ENCODE measurements around the gene EPS8. TPM values are rescaled to one million over a fixed set of nuclear protein-coding genes. Genes with fewer than 3 reads are reported as not detected.
"Not testable (repeated sequence)": the region's sequence is repeated elsewhere in the genome, so short reads cannot be mapped to it uniquely, and the experiment has no call there.

Gene EPS8
- total RNA-seq, 1 donor from 2014 or later = 2.4 TPM

DNA sequence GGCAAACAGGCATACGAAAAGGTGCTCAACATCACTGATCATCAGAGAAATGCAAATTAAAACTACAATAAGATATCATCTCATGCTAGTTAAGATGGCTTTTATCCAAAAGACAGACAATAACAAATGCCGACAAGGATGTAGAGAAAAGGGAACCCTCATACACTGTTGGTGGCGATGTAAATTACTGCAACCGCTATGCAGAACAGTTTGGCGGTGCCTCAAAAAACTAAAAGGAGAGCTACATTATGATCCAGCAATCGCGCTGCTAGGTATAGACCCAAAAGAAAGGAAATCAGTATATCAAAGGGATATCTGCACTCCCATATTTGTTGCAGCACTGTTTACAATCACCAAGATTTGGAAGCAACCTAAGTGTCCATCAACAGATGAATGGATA is 27.0 kb downstream of the EPS8 start:
- H3K4me3 Mint-ChIP-seq; H3K9me3 Mint-ChIP-seq; H3K4me1 Mint-ChIP-seq; intact Hi-C loops (cut with micrococcal nuclease); DNase-seq; H3K36me3 Mint-ChIP-seq (ENCODE audit: low read depth); H3K27ac Mint-ChIP-seq: not testable (repeated sequence)
- peaks cover 15% of the 10 kb centered on the region for H3K27me3 Mint-ChIP-seq

DNA sequence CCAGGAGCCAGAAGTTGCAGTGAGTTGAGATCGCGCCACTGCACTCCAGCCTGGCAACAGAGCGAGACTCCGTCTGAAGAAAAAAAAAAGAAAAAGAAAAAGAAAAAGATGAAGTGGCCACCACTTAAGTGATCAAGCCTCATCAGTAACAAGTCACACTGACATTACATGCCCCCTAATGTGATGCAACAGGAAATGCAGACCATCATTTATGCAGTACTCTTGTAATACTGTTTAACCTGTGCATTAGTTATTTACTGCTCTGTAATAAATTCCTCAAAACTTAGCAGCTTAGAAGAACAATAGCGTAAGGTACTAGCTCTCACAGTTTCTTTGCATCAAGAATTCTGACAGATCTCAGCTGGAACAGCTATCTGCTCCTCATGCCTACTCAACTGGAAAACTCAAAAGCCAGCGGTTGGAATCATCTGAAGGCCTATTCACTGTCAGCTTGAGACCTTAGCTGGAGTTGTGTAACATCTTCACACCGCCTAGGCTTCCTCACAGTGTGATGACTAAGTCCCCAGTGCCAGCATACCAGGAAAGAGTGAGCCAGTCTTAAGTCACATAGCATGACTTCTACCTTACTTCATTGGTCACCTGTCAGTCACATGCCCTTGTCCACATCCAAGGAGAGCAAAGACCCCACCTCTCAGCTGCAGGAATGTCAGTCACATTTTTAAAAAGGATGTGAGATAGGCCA is 31.5 kb downstream of the EPS8 start:
- Mint-ChIP-seq H3K27ac (no peak overlapping the region), H3K4me1 (peaks cover 3% of the 10 kb centered on the region), H3K27me3 (peaks cover 23% of the 10 kb centered on the region), H3K36me3 (ENCODE audit: low read depth) (no peaks in the 10 kb centered on the region), H3K9me3 (peaks cover 3% of the 10 kb centered on the region), H3K4me3 (no peak overlapping the region)
- DNase-seq = no peak
- intact Hi-C loops (cut with micrococcal nuclease) = no loop called here

DNA sequence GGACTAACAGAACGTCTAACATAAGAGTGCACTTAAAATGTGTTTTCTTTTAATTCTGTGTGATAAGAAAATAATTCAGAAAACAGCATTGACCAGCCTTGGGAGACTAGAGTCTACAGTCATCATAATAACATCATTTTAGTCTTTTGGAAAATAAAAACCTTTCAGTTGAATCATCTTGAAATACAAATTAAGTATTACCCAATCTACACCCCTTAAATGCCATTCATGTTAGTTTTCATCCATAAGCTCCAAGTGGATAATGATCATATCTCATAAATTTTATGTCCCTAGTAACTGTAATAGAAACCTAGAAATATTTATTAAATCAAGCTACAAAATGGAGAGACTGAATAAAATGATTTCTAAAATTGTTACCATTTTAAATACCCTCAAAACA is 32.4 kb downstream of the EPS8 start:
- intact Hi-C loops (cut with micrococcal nuclease) = no loop called here
- Mint-ChIP-seq H3K4me1 (peaks cover 3% of the 10 kb centered on the region), H3K27ac (no peak overlapping the region), H3K9me3 (peaks cover 3% of the 10 kb centered on the region), H3K4me3 (no peak overlapping the region), H3K27me3 (peaks cover 21% of the 10 kb centered on the region), H3K36me3 (ENCODE audit: low read depth) (no peaks in the 10 kb centered on the region)
- DNase-seq = no peak

DNA sequence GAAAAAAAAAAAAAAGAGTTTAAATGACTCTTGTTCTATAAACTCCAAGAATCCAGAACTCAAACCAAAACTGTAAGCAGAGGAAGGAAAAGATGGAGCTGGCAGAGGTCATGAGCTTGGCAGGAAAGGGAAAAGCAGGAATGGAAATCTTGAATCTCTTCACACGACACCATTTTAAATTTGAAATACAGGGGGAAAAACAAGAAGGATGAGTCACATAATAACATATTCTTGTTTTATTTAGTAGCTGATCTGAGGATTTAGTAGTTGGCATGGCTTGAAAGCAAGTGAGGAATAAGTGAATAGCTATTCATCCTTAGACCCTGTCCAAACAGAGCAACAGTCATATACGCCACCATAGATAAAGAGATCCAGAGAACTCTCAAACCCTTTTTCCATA is 35.0 kb downstream of the EPS8 start:
- peaks cover 12% of the 10 kb centered on the region for H3K27me3 Mint-ChIP-seq

DNA sequence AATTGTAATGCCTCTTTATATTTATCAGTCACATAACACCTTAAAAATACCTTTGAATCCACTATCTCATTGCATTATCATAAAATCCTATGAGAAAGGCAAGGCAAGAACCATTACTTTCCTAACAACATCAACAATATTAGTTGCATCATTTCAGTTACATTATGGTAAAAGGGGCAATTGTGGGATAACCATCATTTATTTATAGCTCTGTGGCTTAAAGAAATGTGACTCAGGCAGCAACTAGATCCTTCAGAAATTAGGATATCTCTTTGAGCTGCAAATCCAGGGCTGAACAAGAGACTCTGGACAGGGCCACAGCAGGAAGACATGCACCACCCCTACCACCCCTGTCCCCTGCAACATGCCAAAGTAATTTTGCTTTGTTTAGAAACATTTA is 36.4 kb downstream of the EPS8 start:
- DNase-seq = no peak
- no peaks in the 10 kb centered on the region for H3K36me3 Mint-ChIP-seq (ENCODE audit: low read depth)
- intact Hi-C loops (cut with micrococcal nuclease) = no loop called here
- no peaks in the 10 kb centered on the region for H3K4me1 Mint-ChIP-seq
- H3K4me3 Mint-ChIP-seq = no peak overlapping the region
- no peaks in the 10 kb centered on the region for H3K9me3 Mint-ChIP-seq
- H3K27me3 Mint-ChIP-seq = peaks cover 16% of the 10 kb centered on the region
- no peak overlapping the region for H3K27ac Mint-ChIP-seq

More for the DNA sequence above, 35.0 kb downstream of the EPS8 start:
- H3K4me3 Mint-ChIP-seq = no peak overlapping the region
- no peaks in the 10 kb centered on the region for H3K36me3 Mint-ChIP-seq (ENCODE audit: low read depth)
- intact Hi-C loops (cut with micrococcal nuclease) = no loop called here
- no peak for DNase-seq
- H3K9me3 Mint-ChIP-seq = no peaks in the 10 kb centered on the region
- no peak overlapping the region for H3K27ac Mint-ChIP-seq
- H3K4me1 Mint-ChIP-seq = no peaks in the 10 kb centered on the region

DNA sequence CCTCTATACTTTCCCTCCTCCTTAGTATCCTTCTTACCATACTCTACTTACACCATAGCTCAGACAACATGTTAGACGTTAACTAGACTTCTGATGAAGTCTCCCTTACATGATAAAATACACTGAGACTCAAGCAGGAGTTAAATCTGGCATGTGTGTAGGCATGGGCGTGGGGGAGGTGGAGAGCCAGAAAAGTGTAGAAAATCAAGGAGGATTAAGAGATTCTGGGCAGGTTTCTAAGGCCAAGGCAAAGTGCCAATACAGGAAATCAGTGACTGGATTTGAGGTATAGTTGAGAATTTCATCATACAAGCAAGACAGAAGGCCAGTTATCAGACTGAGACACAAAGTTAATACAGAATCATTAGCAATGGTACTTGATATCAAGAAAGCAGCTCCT is 37.4 kb downstream of the EPS8 start:
- DNase-seq = no peak
- no peak overlapping the region for H3K4me3 Mint-ChIP-seq
- H3K27me3 Mint-ChIP-seq = peaks cover 18% of the 10 kb centered on the region
- no peaks in the 10 kb centered on the region for H3K9me3 Mint-ChIP-seq
- no peaks in the 10 kb centered on the region for H3K4me1 Mint-ChIP-seq
- intact Hi-C loops (cut with micrococcal nuclease) = no loop called here
- H3K36me3 Mint-ChIP-seq (ENCODE audit: low read depth) = no peaks in the 10 kb centered on the region
- H3K27ac Mint-ChIP-seq = no peak overlapping the region

DNA sequence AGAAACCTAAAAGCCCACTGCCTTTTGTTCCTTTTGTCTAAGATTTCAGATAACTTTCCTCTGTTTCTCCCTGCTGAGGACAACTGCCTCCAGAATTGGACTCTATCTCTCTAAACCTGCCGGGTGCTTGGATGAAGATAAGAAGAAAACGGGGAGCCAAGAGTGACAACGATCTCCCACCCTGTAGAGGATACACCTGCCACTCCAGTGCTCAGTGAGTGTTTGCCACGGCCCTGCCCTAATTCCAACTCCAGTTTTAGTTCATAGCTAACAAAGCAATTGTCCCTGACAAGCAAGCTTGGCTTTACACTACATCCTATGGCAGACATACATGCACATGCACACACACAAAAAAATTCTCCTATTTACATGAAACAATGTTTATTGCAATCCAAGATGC is 39.3 kb downstream of the EPS8 start:
- Mint-ChIP-seq H3K4me1 (no peaks in the 10 kb centered on the region), H3K27ac (no peak overlapping the region), H3K9me3 (no peaks in the 10 kb centered on the region), H3K4me3 (no peak overlapping the region), H3K36me3 (ENCODE audit: low read depth) (no peaks in the 10 kb centered on the region), H3K27me3 (peaks cover 17% of the 10 kb centered on the region)
- intact Hi-C loops (cut with micrococcal nuclease) = no loop called here
- no peak for DNase-seq

DNA sequence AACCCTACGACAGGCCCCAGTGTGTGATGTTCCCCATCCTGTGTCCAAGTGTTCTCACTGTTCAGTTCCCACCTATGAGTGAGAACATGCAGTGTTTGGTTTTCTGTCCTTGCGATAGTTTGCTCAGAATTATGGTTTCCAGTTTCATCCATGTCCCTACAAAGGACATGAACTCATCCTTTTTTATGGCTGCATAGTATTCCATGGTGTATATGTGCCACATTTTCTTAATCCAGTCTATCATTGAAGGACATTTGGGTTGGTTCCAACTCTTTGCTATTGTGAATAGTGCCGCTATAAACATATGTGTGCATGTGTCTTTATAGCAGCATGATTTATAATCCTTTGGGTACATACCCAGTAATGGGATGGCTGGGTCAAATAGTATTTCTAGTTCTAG is 47.3 kb downstream of the EPS8 start:
- not testable (repeated sequence) for H3K27me3 Mint-ChIP-seq

DNA sequence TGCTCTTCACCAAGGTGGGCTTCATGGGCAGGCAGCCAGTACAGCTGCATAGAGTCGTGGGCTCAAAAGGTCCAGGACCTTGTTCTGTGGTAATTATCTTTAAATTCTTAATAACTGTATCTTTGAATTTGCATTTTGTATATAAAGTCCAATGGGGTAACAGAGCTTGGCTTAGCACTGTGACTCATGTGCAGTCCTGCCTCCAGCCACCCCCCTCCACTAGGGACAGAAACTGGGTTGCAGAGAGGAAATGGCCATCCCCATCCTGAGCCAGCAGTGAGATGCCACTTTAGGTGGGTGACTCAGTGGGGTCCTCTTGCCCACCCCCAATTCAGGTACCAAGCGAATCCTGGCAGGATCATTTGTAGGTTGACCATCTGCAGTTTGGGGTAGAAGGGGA is 48.1 kb downstream of the EPS8 start:
- no peaks in the 10 kb centered on the region for H3K4me1 Mint-ChIP-seq
- peaks cover 2% of the 10 kb centered on the region for H3K27me3 Mint-ChIP-seq
- no peak overlapping the region for H3K4me3 Mint-ChIP-seq
- intact Hi-C loops (cut with micrococcal nuclease) = no loop called here
- H3K9me3 Mint-ChIP-seq = peaks cover 4% of the 10 kb centered on the region
- H3K36me3 Mint-ChIP-seq (ENCODE audit: low read depth) = no peaks in the 10 kb centered on the region
- H3K27ac Mint-ChIP-seq = no peak overlapping the region
- no peak for DNase-seq

More for the DNA sequence above, 47.3 kb downstream of the EPS8 start:
- H3K36me3 Mint-ChIP-seq (ENCODE audit: low read depth); H3K27ac Mint-ChIP-seq; H3K4me3 Mint-ChIP-seq; DNase-seq; intact Hi-C loops (cut with micrococcal nuclease); H3K9me3 Mint-ChIP-seq; H3K4me1 Mint-ChIP-seq: not testable (repeated sequence)

DNA sequence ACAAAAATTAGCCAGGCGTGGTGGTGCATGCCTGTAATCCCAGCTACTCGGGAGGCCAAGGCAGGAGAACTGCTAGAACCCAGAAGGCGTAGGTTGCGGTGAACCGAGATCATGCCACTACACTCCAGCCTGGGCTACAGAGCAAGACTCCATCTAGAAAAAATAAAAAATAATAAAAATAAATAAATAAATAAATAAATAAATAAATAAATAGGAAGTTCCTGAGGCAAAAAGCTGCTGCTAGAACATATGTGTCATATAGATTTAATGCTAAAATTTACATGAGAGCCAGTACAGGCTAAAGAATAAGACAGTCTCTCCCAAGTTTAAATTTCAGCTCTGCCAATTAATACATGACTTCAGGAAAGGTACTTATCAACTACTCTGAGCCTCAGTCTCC is 48.8 kb downstream of the EPS8 start:
- not testable (repeated sequence) for H3K9me3 Mint-ChIP-seq, H3K4me3 Mint-ChIP-seq

DNA sequence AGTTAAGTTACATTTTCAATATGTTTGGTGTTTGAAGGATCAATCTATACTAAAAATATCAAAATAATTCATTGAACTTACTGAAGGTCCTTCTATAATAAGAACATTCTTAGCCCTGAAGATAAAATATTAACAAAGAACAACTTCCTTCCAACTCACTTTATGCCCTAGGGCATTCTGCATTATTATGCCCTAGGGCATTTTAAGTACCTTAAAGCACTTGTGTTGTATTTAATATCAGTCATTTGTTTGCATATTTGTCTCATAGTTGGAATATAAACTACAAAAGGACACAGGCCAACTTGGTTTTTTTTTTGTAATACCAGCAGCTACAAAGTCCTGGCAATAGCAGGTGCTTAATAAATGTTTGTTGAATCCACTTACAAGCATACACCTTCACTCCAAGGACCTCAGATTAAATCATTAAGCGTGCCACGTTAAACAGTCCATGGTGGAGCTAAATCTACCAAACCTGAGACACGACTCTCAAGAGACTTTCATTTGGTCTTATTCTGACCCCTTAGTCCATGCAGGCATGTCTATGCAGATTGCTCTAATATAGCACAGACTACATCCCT is 50.7 kb downstream of the EPS8 start:
- Mint-ChIP-seq H3K9me3 (no peaks in the 10 kb centered on the region), H3K36me3 (ENCODE audit: low read depth) (no peaks in the 10 kb centered on the region), H3K4me3 (no peak overlapping the region), H3K27ac (no peak overlapping the region), H3K4me1 (no peaks in the 10 kb centered on the region), H3K27me3 (peaks cover 2% of the 10 kb centered on the region)
- intact Hi-C loops (cut with micrococcal nuclease) = no loop called here
- no peak for DNase-seq

More for the DNA sequence above, 48.8 kb downstream of the EPS8 start:
- H3K4me1 Mint-ChIP-seq; H3K36me3 Mint-ChIP-seq (ENCODE audit: low read depth); H3K27ac Mint-ChIP-seq; H3K27me3 Mint-ChIP-seq; intact Hi-C loops (cut with micrococcal nuclease); DNase-seq: not testable (repeated sequence)

DNA sequence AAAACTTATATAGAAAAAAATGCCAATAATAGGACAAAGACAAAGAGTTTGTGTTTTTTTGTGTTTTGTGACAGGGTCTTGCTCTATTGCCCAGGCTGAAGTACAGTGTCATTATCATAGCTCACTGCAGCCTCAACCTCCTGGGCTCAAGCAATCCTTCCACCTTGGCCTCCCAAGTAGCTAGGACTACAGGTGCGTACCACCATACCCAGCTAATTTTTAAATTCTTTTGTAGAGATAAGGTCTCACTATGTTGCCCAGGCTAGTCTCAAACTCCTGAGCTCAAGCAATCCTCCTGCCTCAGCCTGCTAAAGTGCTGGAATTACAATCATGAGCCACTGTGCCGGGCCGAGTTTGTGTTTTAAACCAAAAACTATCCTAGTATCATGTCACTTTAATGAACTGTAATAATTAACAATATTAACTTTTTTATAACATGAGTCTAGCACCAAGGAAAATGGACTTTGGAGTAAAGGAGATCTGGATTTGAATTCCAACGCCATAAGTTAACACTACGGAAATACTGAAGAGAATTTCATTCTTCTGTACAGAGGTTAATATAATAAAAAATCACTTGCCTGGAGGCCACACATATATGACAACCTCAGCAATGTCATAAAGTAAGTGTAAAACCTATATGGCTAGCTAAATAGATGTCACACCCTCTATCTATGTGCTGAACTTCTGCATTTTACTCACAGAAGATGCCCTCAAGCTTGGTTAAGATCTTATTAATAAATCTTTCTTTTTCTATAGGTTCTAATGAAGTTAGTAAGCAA is 53.2 kb downstream of the EPS8 start:
- Mint-ChIP-seq H3K4me1 (no peaks in the 10 kb centered on the region), H3K27me3 (peaks cover 2% of the 10 kb centered on the region), H3K9me3 (no peaks in the 10 kb centered on the region), H3K36me3 (ENCODE audit: low read depth) (no peaks in the 10 kb centered on the region), H3K4me3 (no peak overlapping the region), H3K27ac (no peak overlapping the region)
- no peak for DNase-seq
- intact Hi-C loops (cut with micrococcal nuclease) = no loop called here

DNA sequence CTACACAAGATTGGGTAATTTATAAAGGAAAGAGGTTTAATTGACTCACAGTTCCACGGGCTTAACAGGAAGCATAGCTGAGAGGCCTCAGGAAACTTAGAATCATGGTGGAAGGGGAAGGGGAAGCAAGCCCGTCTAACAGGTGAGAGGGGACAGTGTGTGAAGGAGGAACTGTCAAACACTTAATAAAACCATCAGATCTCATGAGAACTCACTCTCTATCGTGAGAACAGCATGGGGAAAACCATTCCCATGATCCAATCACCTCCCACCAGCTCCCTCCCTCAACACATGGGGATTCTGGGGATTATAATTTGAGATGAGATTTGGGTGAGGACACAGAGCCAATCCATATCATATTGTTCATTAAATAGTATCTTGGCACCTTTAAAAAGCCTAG is 56.1 kb downstream of the EPS8 start:
- H3K27me3 Mint-ChIP-seq = peaks cover 10% of the 10 kb centered on the region
- no peak overlapping the region for H3K27ac Mint-ChIP-seq
- H3K4me3 Mint-ChIP-seq = no peak overlapping the region
- no peaks in the 10 kb centered on the region for H3K4me1 Mint-ChIP-seq
- no peaks in the 10 kb centered on the region for H3K36me3 Mint-ChIP-seq (ENCODE audit: low read depth)
- intact Hi-C loops (cut with micrococcal nuclease) = no loop called here
- H3K9me3 Mint-ChIP-seq = no peaks in the 10 kb centered on the region
- DNase-seq = no peak

DNA sequence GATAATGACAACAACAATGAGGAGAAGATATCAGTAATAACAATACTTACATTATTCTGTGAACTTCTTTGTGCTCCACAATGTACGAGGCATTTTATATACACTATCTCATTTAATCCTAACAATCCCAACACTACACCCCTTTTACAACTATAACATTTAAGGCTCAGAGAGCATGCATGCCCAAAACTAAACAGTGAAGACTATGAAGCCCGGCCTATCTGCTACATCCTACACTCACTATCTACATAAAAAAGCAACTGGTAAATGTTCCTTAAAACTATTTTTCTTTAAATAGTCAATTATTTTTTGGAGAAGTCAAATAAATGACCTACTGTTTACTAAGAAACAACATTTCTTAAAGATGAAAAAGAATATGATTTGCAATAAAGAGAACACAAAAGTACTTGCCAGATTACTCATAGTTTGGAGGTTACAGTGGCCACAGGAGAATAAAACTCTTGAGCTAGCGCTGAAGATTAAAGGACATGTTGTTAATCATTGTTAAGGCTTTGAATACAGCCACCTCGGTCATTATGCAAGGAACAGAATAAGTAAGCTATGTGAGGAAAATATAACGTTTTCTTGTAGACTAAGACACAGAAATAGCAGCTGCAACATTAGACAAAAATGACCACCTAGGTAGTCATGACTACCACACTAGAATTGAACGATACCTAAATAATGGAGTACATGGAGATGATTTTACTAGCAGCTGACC is 56.7 kb downstream of the EPS8 start:
- Mint-ChIP-seq H3K36me3 (ENCODE audit: low read depth) (no peaks in the 10 kb centered on the region), H3K27me3 (peaks cover 9% of the 10 kb centered on the region), H3K9me3 (no peaks in the 10 kb centered on the region), H3K27ac (no peak overlapping the region), H3K4me1 (no peaks in the 10 kb centered on the region), H3K4me3 (no peak overlapping the region)
- no peak for DNase-seq
- intact Hi-C loops (cut with micrococcal nuclease) = no loop called here
